ENCODE measurements around the gene LYRM4.
"Not testable (repeated sequence)": the region's sequence is repeated elsewhere in the genome, so short reads cannot be mapped to it uniquely, and the experiment has no call there.

The LYRM4 gene

GRCh38 chr6:5071216-5071615, 189.5 kb downstream of the LYRM4 start:
- DNase-seq = no peak

DNA sequence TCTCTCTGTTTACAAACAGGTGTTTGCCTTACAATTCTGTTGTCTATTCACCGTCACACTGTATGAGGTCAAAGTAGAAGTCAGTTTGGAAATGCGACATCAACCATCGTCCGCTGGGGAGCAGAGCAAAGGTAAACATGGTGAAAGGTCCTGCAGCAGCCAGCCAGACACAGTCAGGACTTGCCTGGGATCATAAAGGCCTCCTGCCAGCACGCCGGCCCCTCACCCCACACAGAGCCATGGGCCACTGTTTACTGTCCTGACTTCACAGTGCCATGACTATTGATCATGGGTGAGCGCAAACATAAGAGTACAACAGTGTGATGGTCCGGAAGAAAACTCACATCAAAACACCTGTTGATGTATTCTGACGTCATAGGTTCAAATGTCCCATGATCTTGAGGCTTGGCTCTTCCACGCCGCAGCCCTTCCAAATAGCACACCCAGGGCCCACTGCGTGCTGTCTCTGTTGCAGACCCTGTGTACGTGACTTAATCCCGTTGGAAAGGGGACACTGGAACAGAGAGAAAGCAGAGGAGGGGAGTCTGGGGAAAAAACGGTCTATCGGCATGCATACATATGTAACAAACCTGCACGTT, 192.5 kb downstream of the LYRM4 start:
- DNase-seq = no peak

- DNase-seq = no peak
These were observed 193.4 kb downstream of the LYRM4 start for GRCh38 chr6:5067305-5067704.

- no peak for DNase-seq
These were observed 194.2 kb downstream of the LYRM4 start for GRCh38 chr6:5066456-5067093.

GRCh38 chr6:5063617-5064016, 197.1 kb downstream of the LYRM4 start:
- no peak for DNase-seq

GRCh38 chr6:5061152-5061551, 199.6 kb downstream of the LYRM4 start:
- DNase-seq = no peak

DNA sequence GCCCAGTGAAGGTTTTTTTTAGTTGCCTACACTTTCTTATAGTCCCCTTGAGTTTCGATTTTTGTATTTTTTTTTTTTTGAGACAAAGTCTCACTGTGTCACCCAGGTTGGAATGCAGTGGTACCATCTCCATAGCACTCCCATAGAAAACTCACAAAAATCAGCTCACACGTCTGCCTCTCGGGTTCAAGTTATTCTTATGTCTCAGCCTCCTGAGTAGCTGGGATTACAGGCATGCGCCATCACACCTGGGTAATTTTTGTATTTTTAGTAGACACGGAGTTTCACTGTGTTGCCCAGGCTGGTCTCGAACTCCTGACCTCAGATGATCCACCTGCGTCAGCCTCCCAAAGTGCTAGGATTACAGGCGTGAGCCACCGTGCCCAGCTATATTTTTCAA, 200.3 kb downstream of the LYRM4 start:
- not testable (repeated sequence) for DNase-seq

GRCh38 chr6:5059036-5059896, 201.5 kb downstream of the LYRM4 start:
- DNase-seq = no peak
